Activated CD4-positive, alpha-beta T cell treated with anti-CD3 and anti-CD28 coated beads, Interleukin-2, amount 50 U/mL, for 24 hours (primary cell): ENCODE results near the gene SLC16A7.
"Not testable (repeated sequence)": the region's sequence is repeated elsewhere in the genome, so short reads cannot be mapped to it uniquely, and the experiment has no call there.

Experiments used
- DNase-seq, 2 donors: peaks; one replicate each; pipeline ENCODE4 v3.0.0-alpha.2; 2020; ENCODE audit warnings: low read depth in 1 of 2, low spot score in 1 of 2

SLC16A7 gene

GRCh38 chr12:59595883-59596540 lies at the start of gene SLC16A7:
SLC16A7 (plus strand) TSS chr12:59596029; CDS start chr12:59704802, 108,773 bp downstream.
- DNase-seq, result peak; percentile 63 to 82

GRCh38 chr12:59548930-59549329 lies 46.9 kb upstream of the SLC16A7 start:
- no peak for DNase-seq

- DNase-seq, result no peak
Observed at GRCh38 chr12:59559696-59560095, 36.1 kb upstream of the SLC16A7 start.

- DNase-seq, result no peak
Observed at GRCh38 chr12:59570145-59570544, 25.7 kb upstream of the SLC16A7 start.

- DNase-seq, result no peak
Observed at GRCh38 chr12:59574406-59574805, 21.4 kb upstream of the SLC16A7 start.

GRCh38 chr12:59575826-59576225 lies 20.0 kb upstream of the SLC16A7 start:
- DNase-seq, result no peak

- DNase-seq, result no peak
Observed at GRCh38 chr12:59578254-59578653, 17.6 kb upstream of the SLC16A7 start.

- no peak for DNase-seq
Observed at GRCh38 chr12:59579631-59580030, 16.2 kb upstream of the SLC16A7 start.

- no peak for DNase-seq
Observed at GRCh38 chr12:59580050-59580449, 15.8 kb upstream of the SLC16A7 start.

GRCh38 chr12:59583003-59583712 lies 12.7 kb upstream of the SLC16A7 start:
- DNase-seq, result no peak

GRCh38 chr12:59587710-59588109 lies 8.1 kb upstream of the SLC16A7 start:
- no peak for DNase-seq

GRCh38 chr12:59593761-59594160 lies 2.1 kb upstream of the SLC16A7 start:
- no peak for DNase-seq

GRCh38 chr12:59594943-59595500 lies 807 bp upstream of the SLC16A7 start:
- no peak for DNase-seq

- DNase-seq, result no peak
Observed at GRCh38 chr12:59595565-59595882, 305 bp upstream of the SLC16A7 start.

- peak; percentile 32 to 82 for DNase-seq
Observed at GRCh38 chr12:59597385-59597781, 1.6 kb downstream of the SLC16A7 start.

GRCh38 chr12:59600171-59600570 lies 4.3 kb downstream of the SLC16A7 start:
- no peak for DNase-seq

- no peak for DNase-seq
Observed at GRCh38 chr12:59603754-59604153, 7.9 kb downstream of the SLC16A7 start.

- not testable (repeated sequence) for DNase-seq
Observed at GRCh38 chr12:59612823-59613434, 17.1 kb downstream of the SLC16A7 start.

- DNase-seq, result no peak
Observed at GRCh38 chr12:59615392-59616165, 19.8 kb downstream of the SLC16A7 start.

GRCh38 chr12:59619461-59620240 lies 23.8 kb downstream of the SLC16A7 start:
- no peak for DNase-seq

- DNase-seq, result no peak
Observed at GRCh38 chr12:59620326-59620725, 24.5 kb downstream of the SLC16A7 start.
